ENCODE measurements around the gene CRYAB.

- TF ChIP-seq CTCF (conservative IDR thresholded peaks at IDR 0.05) (no peak), EZH2 (IDR thresholded peaks at IDR 0.05; ENCODE audit: low read depth) (no peak)
Observed at GRCh38 chr11:111945198-111945597, 33.6 kb upstream of the CRYAB start.
